GM23338 (cell line): ENCODE results near the gene CPTP. TPM values are rescaled to one million over a fixed set of nuclear protein-coding genes. Genes with fewer than 3 reads are reported as not detected.

Source experiments
- ATAC-seq: fragments of 200-7000 bp; cut with Tn5 transposase; 3 replicates; pipeline ENCODE4 v1.9.1; 2020
- DNase-seq: peaks from one replicate; pipeline ENCODE4 v3.0.0-alpha.2; 2015; ENCODE audit warnings: low spot score
- H2AFZ ChIP-seq: fragments of 200-600 bp; sonication (generic); 2 replicates; pipeline ENCODE4 v1.8.0; 2016; ENCODE audit warnings: antibody characterized with exemption, mild to moderate bottlenecking, moderate library complexity
- H3F3A ChIP-seq: fragments of 200-600 bp; sonication (generic); replicated peaks from 2 replicates; pipeline ENCODE4 v1.8.0; 2017; ENCODE audit warnings: antibody characterized with exemption, mixed run types, low read depth
- H3K27ac ChIP-seq: fragments of 200-600 bp; sonication (generic); 2 replicates; pipeline ENCODE4 v1.6.1; 2016; ENCODE audit warnings: low read depth
- H3K27me3 ChIP-seq: fragments of 200-600 bp; sonication (generic); 2 replicates; pipeline ENCODE4 v1.8.0; 2016; ENCODE audit warnings: mild to moderate bottlenecking, mixed run types, moderate library complexity; ENCODE audit not compliant: insufficient read depth
- H3K36me3 ChIP-seq: fragments of 200-600 bp; sonication (generic); 2 replicates; pipeline ENCODE4 v1.8.0; 2016; ENCODE audit warnings: mild to moderate bottlenecking; ENCODE audit not compliant: insufficient read depth
- H3K4me1 ChIP-seq: fragments of 200-600 bp; sonication (generic); 2 replicates; pipeline ENCODE4 v1.8.0; 2016; ENCODE audit warnings: mild to moderate bottlenecking, moderate library complexity; ENCODE audit not compliant: insufficient read depth
- H3K4me2 ChIP-seq: fragments of 200-600 bp; sonication (generic); 2 replicates; pipeline ENCODE4 v1.7.1; 2017; ENCODE audit warnings: mixed run types
- H3K4me3 ChIP-seq: fragments of 200-600 bp; sonication (generic); 2 replicates; pipeline ENCODE4 v1.6.1; 2016; ENCODE audit warnings: mixed run types
- H3K79me2 ChIP-seq: fragments of 200-600 bp; sonication (generic); replicated peaks from 2 replicates; pipeline ENCODE4 v1.8.0; 2017; ENCODE audit warnings: mild to moderate bottlenecking; ENCODE audit not compliant: insufficient read depth
- H3K9me2 ChIP-seq: fragments of 200-600 bp; sonication (generic); 2 replicates; pipeline ENCODE4 v1.8.0; 2017; ENCODE audit not compliant: insufficient read depth
- H4K20me1 ChIP-seq: fragments of 200-600 bp; sonication (generic); replicated peaks from 2 replicates; pipeline ENCODE4 v1.8.0; 2017; ENCODE audit warnings: mild to moderate bottlenecking; ENCODE audit not compliant: insufficient read depth
- H3K27ac Mint-ChIP-seq: 2 replicates; pipeline ENCODE4 v1.8.0; 2020; ENCODE audit warnings: inconsistent platforms, mild to moderate bottlenecking, moderate library complexity, mixed read lengths
- H3K27me3 Mint-ChIP-seq: 3 replicates; pipeline ENCODE4 v1.8.0; 2022; ENCODE audit warnings: low read depth, mild to moderate bottlenecking, moderate library complexity, mixed read lengths, inconsistent platforms; ENCODE audit not compliant: insufficient read depth, poor library complexity
- H3K36me3 Mint-ChIP-seq: 3 replicates; pipeline ENCODE4 v1.8.0; 2021; ENCODE audit warnings: low read depth, mild to moderate bottlenecking, inconsistent platforms, moderate library complexity, mixed read lengths
- H3K4me1 Mint-ChIP-seq: 3 replicates; pipeline ENCODE4 v1.8.0; 2020; ENCODE audit warnings: mild to moderate bottlenecking, inconsistent platforms, mixed read lengths
- H3K4me3 Mint-ChIP-seq: 3 replicates; pipeline ENCODE4 v1.8.0; 2021; ENCODE audit warnings: moderate library complexity, mild to moderate bottlenecking, inconsistent platforms, mixed read lengths
- H3K9me3 Mint-ChIP-seq: 3 replicates; pipeline ENCODE4 v1.8.0; 2020; ENCODE audit warnings: moderate library complexity, mild to moderate bottlenecking, inconsistent platforms, mixed read lengths
- ETS1 ChIP-seq: IDR thresholded peaks from 2 replicates; pipeline ENCODE4 v1.6.1; 2016; ENCODE audit warnings: antibody characterized with exemption
- EZH2 ChIP-seq: fragments of 200-600 bp; sonication (generic); IDR thresholded peaks from one replicate; pipeline ENCODE4 v1.8.0; 2017; ENCODE audit warnings: antibody characterized with exemption, mild to moderate bottlenecking, low read depth; ENCODE audit not compliant: unreplicated experiment
- EZH2phosphoT487 ChIP-seq: fragments of 200-600 bp; sonication (generic); IDR thresholded peaks from one replicate; pipeline ENCODE4 v1.8.1; 2018; ENCODE audit warnings: antibody characterized with exemption; ENCODE audit not compliant: unreplicated experiment
- JUNB ChIP-seq: IDR thresholded peaks from one replicate; pipeline ENCODE4 v1.6.1; 2016; ENCODE audit warnings: antibody characterized with exemption; ENCODE audit not compliant: unreplicated experiment
- NANOG ChIP-seq: IDR thresholded peaks from 2 replicates; pipeline ENCODE4 v1.6.1; 2016; ENCODE audit warnings: antibody characterized with exemption, borderline replicate concordance
- POLR2AphosphoS5 ChIP-seq: IDR thresholded peaks from 2 replicates; pipeline ENCODE4 v1.6.1; 2016; ENCODE audit warnings: antibody characterized with exemption, low read depth
- REST ChIP-seq: IDR thresholded peaks from one replicate; pipeline ENCODE4 v1.6.1; 2018; ENCODE audit warnings: antibody characterized with exemption; ENCODE audit not compliant: unreplicated experiment
- STAT1 ChIP-seq: IDR thresholded peaks from one replicate; pipeline ENCODE4 v1.6.1; 2016; ENCODE audit warnings: antibody characterized with exemption; ENCODE audit not compliant: unreplicated experiment
- ZNF114 ChIP-seq: fragments of 250-450 bp; sonication (Bioruptor Pico); IDR thresholded peaks from 2 replicates; pipeline ENCODE4 v1.5.0; 2020; ENCODE audit warnings: mild to moderate bottlenecking, moderate library complexity
- ZNF331 ChIP-seq: fragments of 250-450 bp; sonication (Bioruptor Pico); IDR thresholded peaks from 2 replicates; pipeline ENCODE4 v1.5.0; 2020; ENCODE audit warnings: low read depth, mild to moderate bottlenecking, moderate library complexity
- ZNF462 ChIP-seq: fragments of 250-450 bp; sonication (Bioruptor Pico); IDR thresholded peaks from 2 replicates; pipeline ENCODE4 v1.5.0; 2020; ENCODE audit warnings: mild to moderate bottlenecking, moderate library complexity
- polyA plus RNA-seq: library from polyadenylated mRNA; unstranded; fragments of >200 nt; fragmentation: Nextera tagmentation; extraction: Ambion mirVana; gene quantifications from 2 replicates; pipeline ENCODE4 v1.2.1, GENCODE V29; 2016
- total RNA-seq: library from RNA; depleted of rRNA; stranded (reverse); fragments of >200 nt; shearing (Covaris generic); gene quantifications from 2 replicates; pipeline ENCODE4 v1.2.3, GENCODE V29; 2014
- TF ChIP-seq, protein P1 (sequence below), 2 experiments: fragments of 200-600 bp in 1 of 2; sonication (generic) in 1 of 2; conservative IDR thresholded peaks; 2 replicates each; pipeline versions ENCODE4 v1.5.1 to v1.6.1; 2016 to 2017; ENCODE audit warnings: antibody characterized with exemption in 2 of 2, low read depth in 2 of 2, mild to moderate bottlenecking in 2 of 2, moderate library complexity in 1 of 2

The CPTP gene
- total and polyA plus RNA-seq, 2 experiments from 2014 or later, result 8.1 to 13.5 TPM

GRCh38 chr1:1340791-1341548 lies 16.4 kb downstream of the CPTP start:
- Mint-ChIP-seq H3K9me3 (no peaks in the 10 kb centered on the region; the same call in 2 of the 3 replicates), H3K36me3 (peaks cover 18% of the 10 kb centered on the region), H3K27me3 (peaks cover 6% of the 10 kb centered on the region), H3K4me1 (no peaks in the 10 kb centered on the region; the same call in 2 of the 3 replicates), H3K4me3 (no peak overlapping the region), H3K27ac (no peak overlapping the region)
- Histone ChIP-seq H3K36me3 (no peaks in the 10 kb centered on the region), H2AFZ (no peak overlapping the region), H4K20me1 (0 out of 2 replicates have a peak, but pooled peaks cover 3% of the 10 kb centered on the region), H3K4me3 (no peak overlapping the region), H3F3A (peaks cover 9% of the 10 kb centered on the region), H3K27ac (no peak overlapping the region), H3K9me2 (no peaks in the 10 kb centered on the region), H3K4me1 (no peaks in the 10 kb centered on the region), H3K27me3 (no peaks in the 10 kb centered on the region), H3K79me2 (no peaks in the 10 kb centered on the region), H3K4me2 (no peak overlapping the region)
- no peak for ATAC-seq
- no peak for TF ChIP-seq ZNF114
- TF ChIP-seq NANOG, result no peak
- TF ChIP-seq ZNF331 (CRISPR knock-in tag), result no peak
- TF ChIP-seq STAT1, result no peak
- no peak for TF ChIP-seq ZNF462 (CRISPR knock-in tag)
- no peak for TF ChIP-seq POLR2AphosphoS5
- TF ChIP-seq, protein P1, sequence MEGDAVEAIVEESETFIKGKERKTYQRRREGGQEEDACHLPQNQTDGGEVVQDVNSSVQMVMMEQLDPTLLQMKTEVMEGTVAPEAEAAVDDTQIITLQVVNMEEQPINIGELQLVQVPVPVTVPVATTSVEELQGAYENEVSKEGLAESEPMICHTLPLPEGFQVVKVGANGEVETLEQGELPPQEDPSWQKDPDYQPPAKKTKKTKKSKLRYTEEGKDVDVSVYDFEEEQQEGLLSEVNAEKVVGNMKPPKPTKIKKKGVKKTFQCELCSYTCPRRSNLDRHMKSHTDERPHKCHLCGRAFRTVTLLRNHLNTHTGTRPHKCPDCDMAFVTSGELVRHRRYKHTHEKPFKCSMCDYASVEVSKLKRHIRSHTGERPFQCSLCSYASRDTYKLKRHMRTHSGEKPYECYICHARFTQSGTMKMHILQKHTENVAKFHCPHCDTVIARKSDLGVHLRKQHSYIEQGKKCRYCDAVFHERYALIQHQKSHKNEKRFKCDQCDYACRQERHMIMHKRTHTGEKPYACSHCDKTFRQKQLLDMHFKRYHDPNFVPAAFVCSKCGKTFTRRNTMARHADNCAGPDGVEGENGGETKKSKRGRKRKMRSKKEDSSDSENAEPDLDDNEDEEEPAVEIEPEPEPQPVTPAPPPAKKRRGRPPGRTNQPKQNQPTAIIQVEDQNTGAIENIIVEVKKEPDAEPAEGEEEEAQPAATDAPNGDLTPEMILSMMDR (conservative IDR thresholded peaks at IDR 0.05; ENCODE audit: low read depth in 2 of 2), result no peak
- TF ChIP-seq EZH2phosphoT487, result no peak
- no peak for TF ChIP-seq JUNB
- no peak for TF ChIP-seq ETS1
- TF ChIP-seq EZH2, result no peak
- no peak for TF ChIP-seq REST
- DNase-seq, result no peak
